HG03558 (cell line): ENCODE data around the gene VIPR2.

Experiments
- ATAC-seq: cut with Tn5 transposase; IDR thresholded peaks from one replicate; pipeline ENCODE4 v1.9.1; 2021; ENCODE audit warnings: moderate number of reproducible peaks; ENCODE audit not compliant: unreplicated experiment; ENCODE audit errors: extremely low read depth

The VIPR2 gene

GRCh38 chr7:159050704-159051103 lies 94.0 kb downstream of the VIPR2 start:
- no peak for ATAC-seq

GRCh38 chr7:159049266-159050025 lies 95.2 kb downstream of the VIPR2 start:
- no peak for ATAC-seq

GRCh38 chr7:159048656-159049055 lies 96.0 kb downstream of the VIPR2 start:
- ATAC-seq = no peak

- no peak for ATAC-seq
These were observed 97.1 kb downstream of the VIPR2 start for GRCh38 chr7:159047536-159047935.

GRCh38 chr7:159046300-159046699 lies 98.4 kb downstream of the VIPR2 start:
- no peak for ATAC-seq

GRCh38 chr7:159045839-159046238 lies 98.8 kb downstream of the VIPR2 start:
- ATAC-seq = no peak

- no peak for ATAC-seq
These were observed 102.0 kb downstream of the VIPR2 start for GRCh38 chr7:159042581-159043101.

GRCh38 chr7:159042103-159042502 lies 102.6 kb downstream of the VIPR2 start:
- no peak for ATAC-seq

GRCh38 chr7:159040912-159041711 lies 103.6 kb downstream of the VIPR2 start:
- no peak for ATAC-seq

- ATAC-seq = no peak
These were observed 104.5 kb downstream of the VIPR2 start for GRCh38 chr7:159040146-159040545.

- no peak for ATAC-seq
These were observed 105.0 kb downstream of the VIPR2 start for GRCh38 chr7:159039716-159040115.

- ATAC-seq = no peak
These were observed 106.6 kb downstream of the VIPR2 start for GRCh38 chr7:159038066-159038465.

- no peak for ATAC-seq
These were observed 107.6 kb downstream of the VIPR2 start for GRCh38 chr7:159036916-159037605.

- ATAC-seq = no peak
These were observed 109.0 kb downstream of the VIPR2 start for GRCh38 chr7:159035571-159036073.

GRCh38 chr7:159034988-159035387 lies 109.7 kb downstream of the VIPR2 start:
- ATAC-seq = no peak

- ATAC-seq = no peak
These were observed 110.3 kb downstream of the VIPR2 start for GRCh38 chr7:159034394-159034793.

- no peak for ATAC-seq
These were observed 110.7 kb downstream of the VIPR2 start for GRCh38 chr7:159033956-159034355.

GRCh38 chr7:159033473-159033825 lies 111.2 kb downstream of the VIPR2 start:
- no peak for ATAC-seq

GRCh38 chr7:159032753-159033472 lies 111.8 kb downstream of the VIPR2 start:
- ATAC-seq = no peak

GRCh38 chr7:159032322-159032721 lies 112.3 kb downstream of the VIPR2 start:
- no peak for ATAC-seq
